WTC11 (cell line): ENCODE measurements around the gene SBF2. TPM values are rescaled to one million over a fixed set of nuclear protein-coding genes. Genes with fewer than 3 reads are reported as not detected.

Experiments used
- ATAC-seq: fragments of 200-7000 bp; cut with Tn5 transposase; 2 replicates; pipeline ENCODE4 v1.10.0; 2021; ENCODE audit warnings: mild to moderate bottlenecking, moderate library complexity
- CTCF ChIA-PET: fragments of 300-600 bp; sonication (Branson Sonifier 250); formaldehyde crosslinking; loops from one replicate; lab custom pipeline; 2021; ENCODE audit warnings: antibody characterized with exemption; lab: Charles Lee
- POLR2A ChIA-PET: fragments of 350-600 bp; sonication (Branson Sonifier 250); formaldehyde crosslinking; loops from one replicate; lab custom pipeline; 2021; ENCODE audit warnings: antibody characterized with exemption; lab: Charles Lee
- DNase-seq: peaks from one replicate; pipeline ENCODE4 v3.0.0; 2021; ENCODE audit warnings: low spot score
- H3K27ac Mint-ChIP-seq: 2 replicates; pipeline ENCODE4 v1.8.0; 2021; ENCODE audit warnings: mixed read lengths
- H3K27me3 Mint-ChIP-seq: 2 replicates; pipeline ENCODE4 v1.8.0; 2021; ENCODE audit warnings: low read depth, mild to moderate bottlenecking, moderate library complexity, mixed read lengths
- H3K36me3 Mint-ChIP-seq: 2 replicates; pipeline ENCODE4 v1.8.0; 2021; ENCODE audit warnings: mixed read lengths
- H3K4me1 Mint-ChIP-seq: 2 replicates; pipeline ENCODE4 v1.8.0; 2022; ENCODE audit warnings: mixed read lengths
- H3K4me3 Mint-ChIP-seq: 2 replicates; pipeline ENCODE4 v1.8.0; 2021; ENCODE audit warnings: mild to moderate bottlenecking, moderate library complexity, mixed read lengths
- H3K9me3 Mint-ChIP-seq: 2 replicates; pipeline ENCODE4 v1.8.0; 2021; ENCODE audit warnings: mixed read lengths
- FOXK1 ChIP-seq: sonication (generic); formaldehyde crosslinking; IDR thresholded peaks from 2 replicates; pipeline ENCODE4 v1.8.0; 2022; ENCODE audit warnings: mild to moderate bottlenecking, moderate library complexity, missing genetic modification reagents
- GABPB1 ChIP-seq: sonication (generic); formaldehyde crosslinking; IDR thresholded peaks from 2 replicates; pipeline ENCODE4 v1.8.1; 2023; ENCODE audit warnings: mild to moderate bottlenecking, missing genetic modification reagents
- GRHL2 ChIP-seq: fragments of 250-450 bp; sonication (Bioruptor Pico); IDR thresholded peaks from 2 replicates; pipeline ENCODE4 v1.8.0; 2022; ENCODE audit warnings: mild to moderate bottlenecking, moderate library complexity; ENCODE audit not compliant: insufficient replicate concordance, severe bottlenecking
- JAZF1 ChIP-seq: fragments of 250-450 bp; sonication (Bioruptor Pico); IDR thresholded peaks from 2 replicates; pipeline ENCODE4 v1.9.0; 2021; ENCODE audit warnings: moderate library complexity, mild to moderate bottlenecking, inconsistent platforms
- KAT7 ChIP-seq: sonication (generic); formaldehyde crosslinking; IDR thresholded peaks from 2 replicates; pipeline ENCODE4 v1.8.1; 2023; ENCODE audit warnings: missing genetic modification reagents, mild to moderate bottlenecking, borderline replicate concordance
- NFATC4 ChIP-seq: fragments of 250-450 bp; sonication (Bioruptor Pico); IDR thresholded peaks from 2 replicates; pipeline ENCODE4 v1.9.0; 2021; ENCODE audit warnings: mild to moderate bottlenecking
- RORB ChIP-seq: fragments of 250-450 bp; sonication (Bioruptor Pico); IDR thresholded peaks from 2 replicates; pipeline ENCODE4 v1.9.0; 2021; ENCODE audit warnings: mild to moderate bottlenecking
- SP1 ChIP-seq: sonication (generic); formaldehyde crosslinking; conservative IDR thresholded peaks from 2 replicates; pipeline ENCODE4 v1.8.1; 2022; ENCODE audit warnings: missing genetic modification reagents
- ZNF121 ChIP-seq: sonication (generic); formaldehyde crosslinking; IDR thresholded peaks from 2 replicates; pipeline ENCODE4 v1.8.0; 2023; ENCODE audit warnings: missing genetic modification reagents
- ZNF138 ChIP-seq: sonication (generic); formaldehyde crosslinking; conservative IDR thresholded peaks from 2 replicates; pipeline ENCODE4 v1.8.1; 2022; ENCODE audit warnings: mild to moderate bottlenecking, moderate library complexity, missing genetic modification reagents
- ZNF396 ChIP-seq: fragments of 250-450 bp; sonication (Bioruptor Pico); IDR thresholded peaks from 2 replicates; pipeline ENCODE4 v1.8.0; 2021; ENCODE audit warnings: mild to moderate bottlenecking, moderate library complexity, borderline replicate concordance
- ZNF671 ChIP-seq: fragments of 250-450 bp; sonication (Bioruptor Pico); IDR thresholded peaks from 2 replicates; pipeline ENCODE4 v1.8.0; 2021; ENCODE audit warnings: mild to moderate bottlenecking
- total RNA-seq: library from RNA; stranded (reverse); gene quantifications from 3 replicates; pipeline ENCODE4 v1.2.3, GENCODE V29; 2021
- TF ChIP-seq, protein P1 (sequence below): fragments of 250-450 bp; sonication (Bioruptor Pico); conservative IDR thresholded peaks from 2 replicates; pipeline ENCODE4 v1.9.0; 2021; ENCODE audit warnings: mild to moderate bottlenecking
- TF ChIP-seq, protein P2 (sequence below): sonication (generic); formaldehyde crosslinking; IDR thresholded peaks from 2 replicates; pipeline ENCODE4 v1.8.1; 2023; ENCODE audit warnings: mild to moderate bottlenecking, missing genetic modification reagents, moderate library complexity
- TF ChIP-seq, protein P3 (sequence below): sonication (generic); formaldehyde crosslinking; IDR thresholded peaks from 2 replicates; pipeline ENCODE4 v1.8.0; 2023; ENCODE audit warnings: missing genetic modification reagents
- TF ChIP-seq, protein P4 (sequence below): fragments of 250-450 bp; sonication (Bioruptor Pico); IDR thresholded peaks from 2 replicates; pipeline ENCODE4 v1.8.0; 2021; ENCODE audit warnings: mild to moderate bottlenecking
- TF ChIP-seq, protein P5 (sequence below): fragments of 250-450 bp; sonication (Bioruptor Pico); IDR thresholded peaks from 2 replicates; pipeline ENCODE4 v1.9.0; 2021; ENCODE audit warnings: moderate library complexity, mild to moderate bottlenecking, inconsistent platforms, borderline replicate concordance
- TF ChIP-seq, protein P6 (sequence below): sonication (generic); formaldehyde crosslinking; IDR thresholded peaks from 2 replicates; pipeline ENCODE4 v1.8.0; 2022; ENCODE audit warnings: missing genetic modification reagents
- TF ChIP-seq, protein P7 (sequence below): sonication (generic); formaldehyde crosslinking; IDR thresholded peaks from 2 replicates; pipeline ENCODE4 v1.8.1; 2023; ENCODE audit warnings: mild to moderate bottlenecking, missing genetic modification reagents, borderline replicate concordance

Gene SBF2
- total RNA-seq, 1 experiment from 2014 or later = 47.6 TPM

DNA sequence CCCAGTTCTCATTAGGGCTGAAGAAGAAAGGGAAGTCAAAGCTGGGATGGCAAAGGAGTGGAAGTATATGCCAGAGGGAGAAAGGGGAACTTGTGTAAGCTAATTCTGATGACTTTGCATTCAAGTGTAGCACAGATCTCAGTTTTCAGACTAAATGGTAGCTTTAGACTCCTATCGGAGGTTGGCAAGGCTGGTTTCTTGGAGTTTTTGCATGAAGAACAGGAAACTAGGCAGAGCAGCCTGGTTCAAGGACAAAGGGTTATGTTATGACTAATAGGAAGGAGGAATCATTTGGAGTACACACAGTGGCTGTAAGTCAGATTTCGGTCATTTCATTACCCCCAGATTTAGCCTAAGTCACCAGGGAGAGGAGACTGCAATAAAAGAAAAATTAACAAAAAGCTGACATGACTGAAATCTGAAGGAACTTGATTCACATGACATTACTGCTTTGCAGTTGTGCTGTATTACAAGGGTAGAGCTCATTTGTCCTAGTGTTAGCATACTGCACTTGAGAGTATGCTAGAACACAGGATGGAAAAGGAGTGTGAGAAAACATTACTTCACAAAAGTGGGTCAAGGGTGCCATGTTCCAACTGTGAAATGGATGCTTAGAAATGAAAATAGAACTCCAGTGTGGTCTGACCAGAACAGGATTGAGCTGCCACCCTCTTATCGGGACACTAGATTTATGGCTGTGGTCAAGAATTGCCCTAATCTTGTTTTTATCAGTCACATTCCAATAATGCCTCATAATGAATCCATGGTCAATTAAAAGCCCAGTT, 34.5 kb upstream of the SBF2 start:
- ChIA-PET POLR2A (no interaction called here), CTCF (interaction anchor here (0.8 to 0.9 kb wide), 3 partner anchors 24 to 721 kb away, joined by 3 read pairs; no protein-coding TSS in a partner anchor)
- no peak overlapping the region for H3K27ac Mint-ChIP-seq
- no peaks in the 10 kb centered on the region for H3K27me3 Mint-ChIP-seq
- peaks cover 33% of the 10 kb centered on the region for H3K4me1 Mint-ChIP-seq
- peaks cover 12% of the 10 kb centered on the region for H3K36me3 Mint-ChIP-seq
- TF ChIP-seq NFATC4 (CRISPR knock-in tag) (no peak), ZNF671 (CRISPR knock-in tag) (no peak), FOXK1 (CRISPR knock-in tag) (no peak), SP1 (CRISPR knock-in tag) (no peak), ZNF138 (CRISPR knock-in tag) (no peak), ZNF396 (CRISPR knock-in tag) (no peak), GRHL2 (CRISPR knock-in tag) (no peak), GABPB1 (CRISPR knock-in tag) (no peak), ZNF121 (CRISPR knock-in tag) (no peak), JAZF1 (CRISPR knock-in tag) (no peak), KAT7 (no peak), RORB (CRISPR knock-in tag) (no peak)
- TF ChIP-seq, protein P1, sequence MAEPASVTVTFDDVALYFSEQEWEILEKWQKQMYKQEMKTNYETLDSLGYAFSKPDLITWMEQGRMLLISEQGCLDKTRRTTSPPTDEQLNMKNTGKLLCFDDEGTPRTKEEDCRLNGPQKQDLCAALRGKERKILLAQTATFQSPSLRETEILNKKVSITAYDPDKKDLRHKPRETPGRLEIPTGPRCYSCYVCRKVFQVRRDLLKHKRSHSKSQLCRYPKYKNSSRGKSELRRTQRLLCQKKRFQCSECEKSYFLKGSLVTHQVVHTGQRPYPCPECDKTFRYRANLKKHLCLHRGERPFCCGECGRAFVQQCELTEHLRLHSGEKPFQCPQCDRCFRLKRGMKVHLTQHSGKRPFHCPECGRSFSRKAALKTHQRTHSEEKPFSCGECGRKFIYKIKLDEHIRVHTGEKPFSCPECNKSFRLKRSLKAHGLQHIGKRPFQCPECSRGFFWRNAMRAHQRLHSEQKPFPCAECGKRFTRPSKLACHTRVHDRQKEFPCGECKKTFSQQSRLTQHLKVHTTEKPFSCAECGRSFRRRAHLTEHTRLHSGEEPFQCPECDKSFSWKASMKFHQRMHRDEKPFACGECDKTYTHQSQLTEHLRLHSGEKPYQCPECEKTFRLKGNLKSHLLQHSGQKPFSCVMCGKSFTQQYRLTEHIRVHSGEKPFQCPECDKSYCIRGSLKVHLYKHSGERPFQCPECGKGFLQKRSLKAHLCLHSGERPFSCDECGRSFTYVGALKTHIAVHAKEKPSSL (CRISPR knock-in tag) = no peak
- TF ChIP-seq, protein P2, sequence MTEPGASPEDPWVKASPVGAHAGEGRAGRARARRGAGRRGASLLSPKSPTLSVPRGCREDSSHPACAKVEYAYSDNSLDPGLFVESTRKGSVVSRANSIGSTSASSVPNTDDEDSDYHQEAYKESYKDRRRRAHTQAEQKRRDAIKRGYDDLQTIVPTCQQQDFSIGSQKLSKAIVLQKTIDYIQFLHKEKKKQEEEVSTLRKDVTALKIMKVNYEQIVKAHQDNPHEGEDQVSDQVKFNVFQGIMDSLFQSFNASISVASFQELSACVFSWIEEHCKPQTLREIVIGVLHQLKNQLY (CRISPR knock-in tag) = no peak
- TF ChIP-seq, protein P3, sequence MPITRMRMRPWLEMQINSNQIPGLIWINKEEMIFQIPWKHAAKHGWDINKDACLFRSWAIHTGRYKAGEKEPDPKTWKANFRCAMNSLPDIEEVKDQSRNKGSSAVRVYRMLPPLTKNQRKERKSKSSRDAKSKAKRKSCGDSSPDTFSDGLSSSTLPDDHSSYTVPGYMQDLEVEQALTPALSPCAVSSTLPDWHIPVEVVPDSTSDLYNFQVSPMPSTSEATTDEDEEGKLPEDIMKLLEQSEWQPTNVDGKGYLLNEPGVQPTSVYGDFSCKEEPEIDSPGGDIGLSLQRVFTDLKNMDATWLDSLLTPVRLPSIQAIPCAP = no peak
- TF ChIP-seq, protein P4, sequence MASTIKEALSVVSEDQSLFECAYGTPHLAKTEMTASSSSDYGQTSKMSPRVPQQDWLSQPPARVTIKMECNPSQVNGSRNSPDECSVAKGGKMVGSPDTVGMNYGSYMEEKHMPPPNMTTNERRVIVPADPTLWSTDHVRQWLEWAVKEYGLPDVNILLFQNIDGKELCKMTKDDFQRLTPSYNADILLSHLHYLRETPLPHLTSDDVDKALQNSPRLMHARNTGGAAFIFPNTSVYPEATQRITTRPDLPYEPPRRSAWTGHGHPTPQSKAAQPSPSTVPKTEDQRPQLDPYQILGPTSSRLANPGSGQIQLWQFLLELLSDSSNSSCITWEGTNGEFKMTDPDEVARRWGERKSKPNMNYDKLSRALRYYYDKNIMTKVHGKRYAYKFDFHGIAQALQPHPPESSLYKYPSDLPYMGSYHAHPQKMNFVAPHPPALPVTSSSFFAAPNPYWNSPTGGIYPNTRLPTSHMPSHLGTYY (CRISPR knock-in tag) = no peak
- TF ChIP-seq, protein P5, sequence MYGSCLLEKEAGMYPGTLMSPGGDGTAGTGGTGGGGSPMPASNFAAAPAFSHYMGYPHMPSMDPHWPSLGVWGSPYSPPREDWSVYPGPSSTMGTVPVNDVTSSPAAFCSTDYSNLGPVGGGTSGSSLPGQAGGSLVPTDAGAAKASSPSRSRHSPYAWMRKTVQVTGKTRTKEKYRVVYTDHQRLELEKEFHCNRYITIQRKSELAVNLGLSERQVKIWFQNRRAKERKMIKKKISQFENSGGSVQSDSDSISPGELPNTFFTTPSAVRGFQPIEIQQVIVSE (CRISPR knock-in tag) = no peak
- TF ChIP-seq, protein P6, sequence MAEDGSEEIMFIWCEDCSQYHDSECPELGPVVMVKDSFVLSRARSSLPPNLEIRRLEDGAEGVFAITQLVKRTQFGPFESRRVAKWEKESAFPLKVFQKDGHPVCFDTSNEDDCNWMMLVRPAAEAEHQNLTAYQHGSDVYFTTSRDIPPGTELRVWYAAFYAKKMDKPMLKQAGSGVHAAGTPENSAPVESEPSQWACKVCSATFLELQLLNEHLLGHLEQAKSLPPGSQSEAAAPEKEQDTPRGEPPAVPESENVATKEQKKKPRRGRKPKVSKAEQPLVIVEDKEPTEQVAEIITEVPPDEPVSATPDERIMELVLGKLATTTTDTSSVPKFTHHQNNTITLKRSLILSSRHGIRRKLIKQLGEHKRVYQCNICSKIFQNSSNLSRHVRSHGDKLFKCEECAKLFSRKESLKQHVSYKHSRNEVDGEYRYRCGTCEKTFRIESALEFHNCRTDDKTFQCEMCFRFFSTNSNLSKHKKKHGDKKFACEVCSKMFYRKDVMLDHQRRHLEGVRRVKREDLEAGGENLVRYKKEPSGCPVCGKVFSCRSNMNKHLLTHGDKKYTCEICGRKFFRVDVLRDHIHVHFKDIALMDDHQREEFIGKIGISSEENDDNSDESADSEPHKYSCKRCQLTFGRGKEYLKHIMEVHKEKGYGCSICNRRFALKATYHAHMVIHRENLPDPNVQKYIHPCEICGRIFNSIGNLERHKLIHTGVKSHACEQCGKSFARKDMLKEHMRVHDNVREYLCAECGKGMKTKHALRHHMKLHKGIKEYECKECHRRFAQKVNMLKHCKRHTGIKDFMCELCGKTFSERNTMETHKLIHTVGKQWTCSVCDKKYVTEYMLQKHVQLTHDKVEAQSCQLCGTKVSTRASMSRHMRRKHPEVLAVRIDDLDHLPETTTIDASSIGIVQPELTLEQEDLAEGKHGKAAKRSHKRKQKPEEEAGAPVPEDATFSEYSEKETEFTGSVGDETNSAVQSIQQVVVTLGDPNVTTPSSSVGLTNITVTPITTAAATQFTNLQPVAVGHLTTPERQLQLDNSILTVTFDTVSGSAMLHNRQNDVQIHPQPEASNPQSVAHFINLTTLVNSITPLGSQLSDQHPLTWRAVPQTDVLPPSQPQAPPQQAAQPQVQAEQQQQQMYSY = no peak
- TF ChIP-seq, protein P7, sequence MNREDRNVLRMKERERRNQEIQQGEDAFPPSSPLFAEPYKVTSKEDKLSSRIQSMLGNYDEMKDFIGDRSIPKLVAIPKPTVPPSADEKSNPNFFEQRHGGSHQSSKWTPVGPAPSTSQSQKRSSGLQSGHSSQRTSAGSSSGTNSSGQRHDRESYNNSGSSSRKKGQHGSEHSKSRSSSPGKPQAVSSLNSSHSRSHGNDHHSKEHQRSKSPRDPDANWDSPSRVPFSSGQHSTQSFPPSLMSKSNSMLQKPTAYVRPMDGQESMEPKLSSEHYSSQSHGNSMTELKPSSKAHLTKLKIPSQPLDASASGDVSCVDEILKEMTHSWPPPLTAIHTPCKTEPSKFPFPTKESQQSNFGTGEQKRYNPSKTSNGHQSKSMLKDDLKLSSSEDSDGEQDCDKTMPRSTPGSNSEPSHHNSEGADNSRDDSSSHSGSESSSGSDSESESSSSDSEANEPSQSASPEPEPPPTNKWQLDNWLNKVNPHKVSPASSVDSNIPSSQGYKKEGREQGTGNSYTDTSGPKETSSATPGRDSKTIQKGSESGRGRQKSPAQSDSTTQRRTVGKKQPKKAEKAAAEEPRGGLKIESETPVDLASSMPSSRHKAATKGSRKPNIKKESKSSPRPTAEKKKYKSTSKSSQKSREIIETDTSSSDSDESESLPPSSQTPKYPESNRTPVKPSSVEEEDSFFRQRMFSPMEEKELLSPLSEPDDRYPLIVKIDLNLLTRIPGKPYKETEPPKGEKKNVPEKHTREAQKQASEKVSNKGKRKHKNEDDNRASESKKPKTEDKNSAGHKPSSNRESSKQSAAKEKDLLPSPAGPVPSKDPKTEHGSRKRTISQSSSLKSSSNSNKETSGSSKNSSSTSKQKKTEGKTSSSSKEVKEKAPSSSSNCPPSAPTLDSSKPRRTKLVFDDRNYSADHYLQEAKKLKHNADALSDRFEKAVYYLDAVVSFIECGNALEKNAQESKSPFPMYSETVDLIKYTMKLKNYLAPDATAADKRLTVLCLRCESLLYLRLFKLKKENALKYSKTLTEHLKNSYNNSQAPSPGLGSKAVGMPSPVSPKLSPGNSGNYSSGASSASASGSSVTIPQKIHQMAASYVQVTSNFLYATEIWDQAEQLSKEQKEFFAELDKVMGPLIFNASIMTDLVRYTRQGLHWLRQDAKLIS (CRISPR knock-in tag) = no peak
- peaks cover 17% of the 10 kb centered on the region for H3K9me3 Mint-ChIP-seq
- ATAC-seq (no peak), DNase-seq (no peak)
- H3K4me3 Mint-ChIP-seq = no peak overlapping the region
